Tibial nerve (tissue), 4 donors: ENCODE measurements around the gene ADAMTS17. TPM values are rescaled to one million over a fixed set of nuclear protein-coding genes. Genes with fewer than 3 reads are reported as not detected.

ENCODE experiments used
- DNase-seq, 2 donors: peaks; one replicate each; pipeline ENCODE4 v3.0.0-alpha.2; 2019; ENCODE audit warnings: low spot score in 2 of 2
- H3K27ac ChIP-seq, 4 donors: fragments of 200-600 bp; sonication (generic) in 3 of 4; one replicate each; pipeline ENCODE4 v1.5.1; 2017 to 2019; ENCODE audit warnings: mild to moderate bottlenecking in 1 of 4
- H3K27me3 ChIP-seq, 2 donors: fragments of 200-600 bp; sonication (generic) in 1 of 2; one replicate each; pipeline versions ENCODE4 v1.5.1 to v1.6.0; 2017 to 2019
- H3K36me3 ChIP-seq, 3 donors: fragments of 200-600 bp; sonication (generic); one replicate each; pipeline ENCODE4 v1.5.1; 2018 to 2019
- H3K4me1 ChIP-seq, 4 donors: fragments of 200-600 bp; sonication (generic) in 3 of 4; one replicate each; pipeline ENCODE4 v1.5.1; 2017 to 2019
- H3K4me3 ChIP-seq, 4 donors: fragments of 200-600 bp; sonication (generic) in 3 of 4; one replicate each; pipeline ENCODE4 v1.5.1; 2017 to 2019; ENCODE audit warnings: mild to moderate bottlenecking in 1 of 4, moderate library complexity in 1 of 4
- H3K9me3 ChIP-seq, 4 donors: fragments of 200-600 bp; sonication (generic) in 3 of 4; one replicate each; pipeline ENCODE4 v1.5.1; 2017 to 2019
- CTCF ChIP-seq, 5 experiments: fragments of 200-600 bp in 3 of 5; fragments of 450-650 bp in 2 of 5; sonication (generic) in 3 of 5; IDR thresholded peaks; one replicate each; pipeline ENCODE4 v1.5.1; 2016 to 2019; ENCODE audit warnings: antibody characterized with exemption in 5 of 5, mild to moderate bottlenecking in 3 of 5, moderate library complexity in 2 of 5
- EP300 ChIP-seq, 2 donors: sonication (generic); formaldehyde crosslinking; IDR thresholded peaks; one replicate each; pipeline ENCODE4 v1.6.1; 2017; ENCODE audit warnings: antibody characterized with exemption in 2 of 2, mild to moderate bottlenecking in 1 of 2
- POLR2A ChIP-seq, 2 donors: fragments of 450-650 bp; IDR thresholded peaks; one replicate each; pipeline ENCODE4 v1.6.1; 2017; ENCODE audit warnings: antibody characterized with exemption in 2 of 2, mild to moderate bottlenecking in 2 of 2, moderate library complexity in 2 of 2
- WGBS, 2 donors: methylation state at CpG; one replicate each; pipeline ENCODE4 v1.1.5; 2018; 5-methylcytosine and 5-hydroxymethylcytosine counted together
- total RNA-seq, 4 donors: library from RNA; depleted of rRNA; stranded (reverse); fragments of >200 nt; gene quantifications; one replicate each; pipeline ENCODE4 v1.1.0, GENCODE V29; 2016

The ADAMTS17 gene
- total RNA-seq, 4 donors from 2014 or later: 0.66 to 5.5 (median 3.7) TPM

GRCh38 chr15:100134586-100134985 lies 207.2 kb downstream of the ADAMTS17 start:
- no peak overlapping the region for H3K27ac ChIP-seq
- no peaks in the 10 kb centered on the region for H3K9me3 ChIP-seq
- no peak for DNase-seq
- peaks cover 0 to 20% (median 0%) of the 10 kb centered on the region in 4 donors for H3K4me1 ChIP-seq
- TF ChIP-seq EP300 (IDR thresholded peaks at IDR 0.05) (no peak), POLR2A (IDR thresholded peaks at IDR 0.05) (no peak), CTCF (IDR thresholded peaks at IDR 0.05) (no peak)
- no peaks in the 10 kb centered on the region for H3K27me3 ChIP-seq
- WGBS, 2 donors: 55 to 56% methylated on average over 5 of the region's 5 CpGs
- no peaks in the 10 kb centered on the region for H3K36me3 ChIP-seq
- H3K4me3 ChIP-seq: no peak overlapping the region

GRCh38 chr15:100134089-100134583 lies 207.6 kb downstream of the ADAMTS17 start:
- Histone ChIP-seq H3K36me3 (no peaks in the 10 kb centered on the region), H3K4me3 (no peak overlapping the region), H3K27me3 (no peaks in the 10 kb centered on the region), H3K9me3 (no peaks in the 10 kb centered on the region), H3K4me1 (peaks cover 0 to 22% (median 0%) of the 10 kb centered on the region in 4 donors), H3K27ac (no peak overlapping the region)
- WGBS, 2 donors: 61 to 64% methylated on average over 7 of the region's 7 CpGs
- DNase-seq: no peak
- no peak for TF ChIP-seq EP300 (IDR thresholded peaks at IDR 0.05)
- no peak for TF ChIP-seq CTCF (IDR thresholded peaks at IDR 0.05)
- TF ChIP-seq POLR2A (IDR thresholded peaks at IDR 0.05): no peak

GRCh38 chr15:100133001-100133400 lies 208.8 kb downstream of the ADAMTS17 start:
- Histone ChIP-seq H3K27ac (peak overlapping the region in 1 of 4 donors; percentile 70), H3K27me3 (no peaks in the 10 kb centered on the region)
- 89 to 91% methylated on average over 3 of the region's 3 CpGs for WGBS, 2 donors

GRCh38 chr15:100132309-100132708 lies 209.5 kb downstream of the ADAMTS17 start:
- DNase-seq: no peak
- 89 to 91% methylated on average over 10 of the region's 10 CpGs for WGBS, 2 donors

More at GRCh38 chr15:100133001-100133400, 208.8 kb downstream of the ADAMTS17 start:
- H3K9me3 ChIP-seq: no peaks in the 10 kb centered on the region
- DNase-seq: no peak
- H3K4me1 ChIP-seq: peaks cover 0 to 22% (median 0%) of the 10 kb centered on the region in 4 donors
- TF ChIP-seq EP300 (IDR thresholded peaks at IDR 0.05) (no peak), CTCF (IDR thresholded peaks at IDR 0.05) (no peak), POLR2A (IDR thresholded peaks at IDR 0.05) (no peak)
- H3K36me3 ChIP-seq: no peaks in the 10 kb centered on the region
- H3K4me3 ChIP-seq: no peak overlapping the region

More at GRCh38 chr15:100132309-100132708, 209.5 kb downstream of the ADAMTS17 start:
- Histone ChIP-seq H3K9me3 (no peaks in the 10 kb centered on the region), H3K36me3 (no peaks in the 10 kb centered on the region), H3K4me3 (no peak overlapping the region), H3K27ac (peak overlapping the region in 3 of 4 donors; percentile 57 to 78 (median 70)), H3K4me1 (peaks cover 0 to 22% (median 0%) of the 10 kb centered on the region in 4 donors), H3K27me3 (no peaks in the 10 kb centered on the region)
- no peak for TF ChIP-seq POLR2A (IDR thresholded peaks at IDR 0.05)
- no peak for TF ChIP-seq EP300 (IDR thresholded peaks at IDR 0.05)
- no peak for TF ChIP-seq CTCF (IDR thresholded peaks at IDR 0.05)
